AG04450 (cell line): ENCODE results near the gene ZNF608. TPM values are rescaled to one million over a fixed set of nuclear protein-coding genes. Genes with fewer than 3 reads are reported as not detected.

Experiments
- CTCF ChIA-PET: fragments of 300-600, 350-600 bp; formaldehyde crosslinking; extraction: SDS; loops from one replicate; lab custom pipeline; 2022; ENCODE audit warnings: antibody characterized with exemption, inconsistent platforms; lab: Charles Lee
- POLR2A ChIA-PET: fragments of 350-600 bp; formaldehyde crosslinking; extraction: SDS; loops from one replicate; lab custom pipeline; 2021; ENCODE audit warnings: antibody characterized with exemption, inconsistent platforms; lab: Yijun Ruan, JAX
- DNase-seq: peaks from one replicate; pipeline ENCODE4 v3.0.0-alpha.2; 2011; ENCODE audit warnings: low read depth, low spot score
- H3K27ac ChIP-seq: one replicate; pipeline ENCODE4 v1.5.1; 2012; ENCODE audit warnings: low read depth, low read length, control low read depth
- H3K27me3 ChIP-seq: one replicate; pipeline ENCODE4 v1.6.0; 2012; ENCODE audit warnings: low read length; ENCODE audit not compliant: control insufficient read depth, insufficient read depth
- H3K4me3 ChIP-seq: 2 replicates; pipeline ENCODE4 v1.5.1; 2011; ENCODE audit warnings: mild to moderate bottlenecking, low read depth, low read length, control low read depth
- H3K9me3 ChIP-seq: 2 replicates; pipeline ENCODE4 v1.5.1; 2012; ENCODE audit warnings: low read length; ENCODE audit not compliant: control insufficient read depth, insufficient read depth
- CTCF ChIP-seq: IDR thresholded peaks from 2 replicates; pipeline ENCODE4 v1.5.1; 2011; ENCODE audit warnings: low read depth, low read length, control low read depth, inconsistent platforms
- polyA plus RNA-seq: library from polyadenylated mRNA; depleted of rRNA; stranded (reverse); fragments of >200 nt; gene quantifications from 2 replicates; pipeline ENCODE4 v1.2.3, GENCODE V29; 2011

ZNF608 gene
- polyA plus RNA-seq, 1 experiment = 13.0 TPM

DNA sequence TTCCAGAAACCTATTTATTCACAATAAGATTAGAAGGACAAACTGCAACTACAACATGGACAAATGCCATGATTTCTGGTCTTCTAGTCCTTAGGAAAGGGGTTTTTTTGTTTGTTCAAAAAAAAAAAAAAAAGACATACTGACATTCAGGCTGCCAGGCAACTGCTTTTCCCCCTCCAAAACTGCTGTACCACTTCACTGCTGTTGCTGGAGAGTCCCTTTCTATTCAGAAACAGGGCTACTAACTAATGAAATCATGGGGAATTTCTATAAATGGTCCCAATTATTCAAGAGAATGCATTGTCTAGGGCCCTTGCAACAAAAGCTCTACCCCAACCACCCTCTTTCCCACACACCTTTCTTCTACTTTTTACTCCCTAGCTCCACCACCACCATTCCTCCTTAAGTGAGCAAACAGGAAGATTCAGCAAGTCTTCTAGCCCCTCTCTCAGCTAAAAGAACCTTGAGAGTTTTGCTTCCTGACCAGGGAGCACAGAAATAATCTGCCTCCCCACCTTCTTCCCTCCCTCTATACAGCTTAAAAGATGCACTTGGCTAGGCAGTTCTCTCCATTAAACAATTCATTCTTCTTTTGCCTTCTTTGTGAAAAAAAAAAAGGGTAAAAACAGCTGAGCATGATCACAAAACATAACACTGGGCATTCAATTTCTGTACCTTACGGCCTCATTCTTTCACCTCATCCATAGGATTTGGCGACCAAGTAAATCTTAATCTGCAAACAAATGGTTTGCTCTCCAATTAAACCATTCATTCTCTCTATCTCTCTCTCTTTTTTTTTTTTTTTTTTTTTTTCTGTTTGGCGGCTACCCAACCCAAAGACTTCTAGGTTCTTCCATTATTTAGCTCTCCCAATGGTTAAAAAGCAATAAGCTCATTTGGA lies 13.8 kb downstream of the ZNF608 start:
- H3K27me3 ChIP-seq = no peaks in the 10 kb centered on the region
- CTCF ChIA-PET = interaction anchor here (0.5 to 0.6 kb wide), 3 partner anchors 85 to 1414 kb away, joined by 3 to 5 read pairs (median 3); no protein-coding TSS in a partner anchor
- POLR2A ChIA-PET = no interaction called here

DNA sequence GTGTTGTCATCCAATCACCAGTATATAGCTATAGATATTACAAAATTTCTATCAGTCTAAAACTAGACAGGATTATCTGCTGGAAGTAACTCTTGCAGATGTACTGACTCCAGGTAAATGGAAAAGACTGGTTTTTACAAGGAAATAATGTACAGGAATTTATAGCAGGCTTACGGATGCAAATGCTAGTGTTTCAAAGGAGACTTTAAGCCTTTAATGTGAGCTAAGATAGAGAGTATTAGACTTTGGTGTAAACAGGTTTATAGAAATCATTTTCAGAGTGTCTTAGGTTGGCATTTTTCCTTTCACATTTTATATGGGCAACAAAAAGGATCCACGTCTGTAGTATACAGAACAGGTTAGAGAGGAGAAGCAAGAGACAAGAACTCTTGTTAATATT lies 16.1 kb downstream of the ZNF608 start:
- no peaks in the 10 kb centered on the region for H3K9me3 ChIP-seq
- H3K4me3 ChIP-seq = no peak overlapping the region
- POLR2A ChIA-PET = no interaction called here
- no peak overlapping the region for H3K27ac ChIP-seq
- TF ChIP-seq CTCF = no peak
- H3K27me3 ChIP-seq = no peaks in the 10 kb centered on the region
- DNase-seq = no peak
- CTCF ChIA-PET = no interaction called here

More for the DNA sequence above, 13.8 kb downstream of the ZNF608 start:
- no peak for DNase-seq
- TF ChIP-seq CTCF = no peak
- Histone ChIP-seq H3K4me3 (no peak overlapping the region), H3K9me3 (no peaks in the 10 kb centered on the region), H3K27ac (no peak overlapping the region)

GRCh38 chr5:124729720-124730359 lies 16.6 kb downstream of the ZNF608 start:
- H3K4me3 ChIP-seq = no peak overlapping the region
- no peaks in the 10 kb centered on the region for H3K27me3 ChIP-seq
- ChIA-PET CTCF (no interaction called here), POLR2A (no interaction called here)
- no peak for TF ChIP-seq CTCF
- no peak for DNase-seq
- H3K9me3 ChIP-seq = no peaks in the 10 kb centered on the region
- H3K27ac ChIP-seq = no peak overlapping the region

GRCh38 chr5:124728968-124729332 lies 17.5 kb downstream of the ZNF608 start:
- POLR2A ChIA-PET = no interaction called here
- DNase-seq = no peak

More at GRCh38 chr5:124728968-124729332, 17.5 kb downstream of the ZNF608 start:
- no peaks in the 10 kb centered on the region for H3K27me3 ChIP-seq
- H3K9me3 ChIP-seq = no peaks in the 10 kb centered on the region
- CTCF ChIA-PET = no interaction called here
- H3K4me3 ChIP-seq = no peak overlapping the region
- no peak overlapping the region for H3K27ac ChIP-seq
- no peak for TF ChIP-seq CTCF
